NCI-H2029 treated with DMSO at 0.1 percent for 48 hours (cell line): ENCODE results near the gene GNG3.
A peak's percentile ranks its signal among the peaks of the same experiment; 100 is the strongest.
"Not testable (repeated sequence)": the region's sequence is repeated elsewhere in the genome, so short reads cannot be mapped to it uniquely, and the experiment has no call there.

Source experiments
- DNase-seq: peaks from one replicate; lab custom pipeline; 2025; lab: John Stamatoyannopoulos, UW

Gene GNG3

GRCh38 chr11:62707277-62707861 lies at the start of gene GNG3, which contains the start of gene BSCL2:
TSS of gene GNG3 (plus strand) at chr11:62707676. CDS start at chr11:62708296, 620 bp downstream.
TSS of gene BSCL2 (minus strand) at chr11:62707424. CDS start at chr11:62707195, 229 bp downstream.
- DNase-seq = no peak

GRCh38 chr11:62664405-62665074 lies 42.9 kb upstream of the GNG3 start:
- peak; percentile 24 for DNase-seq

- DNase-seq = peak; percentile 70
Observed at GRCh38 chr11:62665075-62665598, 42.3 kb upstream of the GNG3 start, which contains the start of the genes C11orf98 and CSKMT. TSS of gene C11orf98 (minus strand) at chr11:62665210. CDS start at chr11:62665169, 41 bp downstream. TSS of gene CSKMT (plus strand) at chr11:62665312. CDS start at chr11:62665880, 568 bp downstream.

GRCh38 chr11:62665599-62666258 lies 41.7 kb upstream of the GNG3 start:
- no peak for DNase-seq

- DNase-seq = no peak
Observed at GRCh38 chr11:62666259-62666926, 41.1 kb upstream of the GNG3 start.

GRCh38 chr11:62667460-62667859 lies 40.0 kb upstream of the GNG3 start:
- no peak for DNase-seq

GRCh38 chr11:62669420-62670161 lies 37.9 kb upstream of the GNG3 start:
- no peak for DNase-seq

- peak; percentile 66 for DNase-seq
Observed at GRCh38 chr11:62671236-62671607, 36.3 kb upstream of the GNG3 start.

- peak; percentile 82 for DNase-seq
Observed at GRCh38 chr11:62671608-62672389, 35.7 kb upstream of the GNG3 start, which contains the start of the genes LBHD1 and UQCC3. TSS of gene LBHD1 (minus strand) at chr11:62672267. CDS start at chr11:62670031, 2,236 bp downstream. TSS of gene UQCC3 (plus strand) at chr11:62671673. CDS start at chr11:62671746, 73 bp downstream.

GRCh38 chr11:62673196-62673525 lies 34.3 kb upstream of the GNG3 start:
- DNase-seq = no peak

- DNase-seq = not testable (repeated sequence)
Observed at GRCh38 chr11:62675415-62675814, 32.1 kb upstream of the GNG3 start.

GRCh38 chr11:62676698-62677097 lies 30.8 kb upstream of the GNG3 start:
- DNase-seq = no peak

GRCh38 chr11:62677156-62677555 lies 30.3 kb upstream of the GNG3 start:
- DNase-seq = no peak

- no peak for DNase-seq
Observed at GRCh38 chr11:62677714-62678113, 29.8 kb upstream of the GNG3 start.

GRCh38 chr11:62678433-62678769 lies 29.1 kb upstream of the GNG3 start:
- DNase-seq = no peak

GRCh38 chr11:62678770-62679696 lies 28.4 kb upstream of the GNG3 start, which contains the start of gene UBXN1:
TSS of gene UBXN1 (minus strand) at chr11:62679073. CDS start at chr11:62678923, 150 bp downstream.
- peak; percentile 79 for DNase-seq

- DNase-seq = peak; percentile 9
Observed at GRCh38 chr11:62680825-62681240, 26.6 kb upstream of the GNG3 start.

- DNase-seq = no peak
Observed at GRCh38 chr11:62682518-62682917, 25.0 kb upstream of the GNG3 start.
